Adipose tissue (tissue), 3 donors: ENCODE measurements around the gene LPIN3. TPM values are rescaled to one million over a fixed set of nuclear protein-coding genes. Genes with fewer than 3 reads are reported as not detected.

Experiments
- H3K27ac ChIP-seq: one replicate; pipeline ENCODE4 v1.5.1; 2013; ENCODE audit warnings: low read depth, low read length
- WGBS, 3 donors: extraction: QIAGEN DNeasy Blood & Tissue Kit; methylation state at CpG; one replicate each; pipeline ENCODE4 v1.1.7; 2013; 5-methylcytosine and 5-hydroxymethylcytosine counted together
- polyA plus RNA-seq, 3 donors: library from polyadenylated mRNA; stranded (reverse); fragments of 200-250 nt; gene quantifications; one replicate each; pipeline ENCODE4 v1.2.3, GENCODE V29; 2013
- donor health status: healthy with polysubstance abuse.
- donor health status: Bipolar disorder and iron deficiency.
- donor health status: healthy.

LPIN3 gene
- polyA plus RNA-seq, 3 donors: 15.7 to 51.2 (median 44.8) TPM

DNA sequence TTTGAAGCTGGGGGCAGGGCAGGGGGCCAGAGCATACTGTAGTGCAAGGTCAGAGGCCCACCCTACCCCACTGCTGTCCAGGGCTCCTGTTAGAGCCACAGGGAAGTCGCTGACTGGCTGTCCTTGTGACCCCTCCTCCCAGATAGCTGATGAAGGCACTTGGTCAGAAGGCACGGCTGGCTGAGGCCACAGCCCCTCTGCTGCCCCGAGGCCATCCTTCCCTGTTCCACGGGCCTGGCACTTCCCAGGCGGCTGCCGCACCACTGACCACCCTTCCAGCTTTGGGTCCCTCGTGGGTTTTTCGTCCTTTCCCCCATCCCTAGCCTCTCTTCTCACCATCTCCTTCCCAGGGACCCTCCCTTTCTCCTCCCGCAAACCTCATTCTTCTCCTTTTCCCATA is 35.2 kb downstream of the LPIN3 start:
- 82 to 87% (median 83%) methylated on average over 9 of the region's 9 CpGs for WGBS, 3 donors
- no peak overlapping the region for H3K27ac ChIP-seq

DNA sequence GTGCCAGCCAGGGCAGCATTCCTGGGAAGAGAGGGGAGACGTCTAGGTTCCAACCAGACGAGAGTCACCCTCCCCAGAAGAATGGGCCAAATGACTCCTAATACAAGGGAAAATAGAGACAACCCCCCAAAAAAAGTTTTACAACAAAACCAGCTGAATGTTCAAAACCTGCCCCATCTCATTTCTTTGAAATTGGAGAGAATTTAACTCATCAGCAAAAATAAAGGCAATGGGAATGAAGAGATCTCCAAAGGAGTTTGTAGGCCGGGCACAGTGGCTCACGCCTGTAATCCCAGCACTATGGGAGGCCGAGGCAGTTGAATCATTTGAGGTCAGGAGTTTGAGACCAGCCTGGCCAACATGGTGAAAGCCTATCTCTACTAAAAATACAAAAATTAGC is 35.7 kb downstream of the LPIN3 start:
- 90 to 91% (median 91%) methylated on average over 5 of the region's 5 CpGs for WGBS, 3 donors
- H3K27ac ChIP-seq: no peak overlapping the region

DNA sequence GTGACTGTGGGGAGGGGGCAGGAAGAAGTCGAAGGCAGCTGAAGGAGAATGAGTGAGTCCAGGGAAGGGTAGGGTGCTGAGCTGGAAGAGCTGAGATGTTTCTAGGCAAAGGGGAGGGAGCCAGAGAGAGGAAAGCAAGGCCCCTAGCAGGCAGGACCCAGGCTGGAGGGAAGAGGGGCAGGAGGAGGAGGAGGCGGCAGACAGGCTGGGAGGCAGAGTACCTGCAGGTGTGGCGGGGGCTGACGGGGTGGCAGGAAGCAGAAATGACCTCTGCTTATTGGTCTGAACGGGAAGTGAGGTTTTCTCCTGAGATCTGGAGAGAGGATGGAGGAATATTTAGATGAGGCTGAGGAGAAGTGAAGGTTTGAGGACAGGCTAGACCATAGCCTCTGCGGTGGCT is 36.7 kb downstream of the LPIN3 start:
- WGBS, 3 donors: 42 to 50% (median 49%) methylated on average over 5 to 6 of the region's 6 CpGs
- no peak overlapping the region for H3K27ac ChIP-seq

DNA sequence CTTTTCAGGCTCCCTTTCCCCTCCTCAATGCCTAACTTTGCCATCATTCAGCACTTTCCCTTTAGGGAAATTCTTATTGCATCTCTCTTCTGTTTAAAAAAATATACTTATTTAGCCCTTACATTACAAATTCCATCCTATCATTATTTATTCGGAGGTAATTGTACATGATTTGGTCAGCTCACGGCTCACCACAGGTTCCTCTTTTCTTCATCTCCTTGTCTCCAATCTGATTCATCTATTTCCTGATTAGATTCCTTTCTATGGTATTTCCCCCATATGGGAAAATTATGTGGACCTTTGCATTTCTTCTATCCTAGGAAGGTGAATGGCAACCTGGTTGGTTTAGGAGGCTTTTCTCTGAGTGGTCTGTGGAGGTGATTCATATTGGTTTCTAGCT is 38.9 kb downstream of the LPIN3 start:
- 46 to 81% (median 62%) methylated on average over 2 of the region's 2 CpGs for WGBS, 3 donors
- no peak overlapping the region for H3K27ac ChIP-seq

DNA sequence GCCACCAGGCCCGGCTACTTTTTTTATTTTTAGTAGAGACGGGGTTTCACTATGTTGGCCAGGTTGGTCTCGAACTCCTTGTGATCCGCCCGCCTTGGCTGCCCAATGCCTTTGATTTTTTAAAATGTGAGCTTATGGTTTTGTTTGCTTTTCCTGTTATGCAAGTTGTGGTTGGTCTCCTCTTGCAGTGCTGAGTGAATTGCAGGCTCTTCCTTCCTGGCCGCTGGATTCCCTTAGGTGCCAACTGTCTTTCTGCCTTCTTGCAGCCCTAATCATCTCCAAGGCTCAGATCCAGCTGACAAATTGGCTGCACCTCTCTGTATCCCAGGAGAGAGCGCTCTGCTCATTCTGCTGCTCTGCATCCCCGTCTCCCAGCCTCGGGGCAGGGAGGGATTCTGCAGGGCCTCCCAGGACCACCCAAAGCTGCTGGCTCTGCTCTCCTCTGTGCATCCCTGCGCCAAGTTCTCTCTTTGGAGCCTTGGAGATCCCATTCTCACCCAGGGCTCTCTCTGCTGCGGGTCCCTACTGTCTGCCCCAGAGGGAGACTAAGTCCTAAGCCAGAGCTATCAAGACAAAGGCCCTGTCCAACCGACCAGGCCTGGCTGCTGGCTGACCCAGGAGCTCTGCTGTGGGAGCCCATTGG is 40.1 kb downstream of the LPIN3 start:
- WGBS, 3 donors: 53 to 75% (median 60%) methylated on average over 12 of the region's 12 CpGs

DNA sequence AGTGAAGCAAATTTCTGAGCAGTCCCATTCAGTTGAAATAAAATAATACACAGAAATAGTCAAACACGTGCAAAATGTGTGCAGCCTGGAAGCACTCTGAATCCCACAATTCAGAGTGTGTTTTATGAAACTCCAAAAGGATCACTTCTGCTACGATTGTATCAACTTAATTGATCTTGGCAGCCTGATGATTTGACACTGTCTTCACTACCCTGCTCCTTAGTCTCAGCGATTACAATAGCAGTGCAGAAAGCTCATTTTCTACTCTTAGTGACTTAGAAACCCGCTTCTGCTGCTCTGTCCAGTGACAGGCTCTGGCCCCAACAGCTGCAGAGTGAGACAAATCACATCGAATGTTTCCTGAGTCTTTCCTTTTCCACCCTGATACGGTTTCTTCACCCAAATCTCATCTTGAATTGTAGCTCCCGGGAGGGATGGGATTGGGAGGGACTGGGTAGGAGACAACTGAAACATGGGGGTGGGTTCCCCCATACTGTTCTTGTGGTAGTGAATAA is 42.2 kb downstream of the LPIN3 start:
- 58 to 69% (median 64%) methylated on average over 7 of the region's 7 CpGs for WGBS, 3 donors
- no peak overlapping the region for H3K27ac ChIP-seq

More for the DNA sequence above, 40.1 kb downstream of the LPIN3 start:
- no peak overlapping the region for H3K27ac ChIP-seq

DNA sequence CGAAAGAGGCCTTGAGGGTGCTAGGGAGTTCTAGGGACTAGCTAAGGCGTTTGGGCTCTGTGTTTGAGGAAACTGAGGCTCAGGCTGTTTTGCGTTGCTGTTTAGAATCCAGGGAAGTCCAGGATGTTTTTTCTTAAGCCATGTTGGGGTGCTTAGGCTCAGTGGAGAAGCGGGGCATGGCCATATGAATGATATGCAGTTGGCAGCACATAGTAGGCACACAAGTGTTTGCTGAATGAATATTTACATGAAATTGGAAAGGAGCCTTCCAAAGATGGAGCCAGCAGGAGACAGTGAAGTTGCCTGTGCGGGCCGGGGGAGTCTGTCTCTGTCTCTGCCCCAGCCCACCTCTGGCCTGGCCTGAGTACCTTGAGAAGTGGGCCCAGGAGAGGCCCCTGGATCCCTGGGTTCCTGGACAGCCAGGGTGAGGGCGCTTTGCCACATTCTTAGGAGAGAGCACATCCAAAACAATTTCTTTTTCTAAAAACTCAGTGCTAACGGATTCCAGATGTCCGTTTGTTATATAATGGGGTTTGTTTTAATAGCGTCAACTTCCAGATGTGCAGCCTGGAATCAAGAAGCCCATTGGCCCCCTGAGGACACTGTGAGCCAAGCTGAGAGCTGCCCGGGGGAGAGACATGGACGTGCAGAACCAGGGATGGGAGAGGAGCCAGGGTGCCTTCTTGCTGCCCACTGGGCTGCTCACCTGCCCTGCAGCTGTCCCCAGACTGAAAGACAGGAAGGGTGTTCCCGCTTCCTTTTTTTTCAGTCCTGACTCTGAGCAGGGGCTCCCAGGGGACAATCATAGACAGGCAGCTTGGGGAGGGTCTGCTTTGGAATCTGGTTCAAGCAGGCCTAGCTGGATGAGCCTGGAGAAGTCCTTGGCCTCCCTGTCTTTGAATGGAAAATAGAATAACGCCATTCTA is 46.1 kb downstream of the LPIN3 start:
- no peak overlapping the region for H3K27ac ChIP-seq
- 53 to 81% (median 58%) methylated on average over 14 of the region's 14 CpGs for WGBS, 3 donors

DNA sequence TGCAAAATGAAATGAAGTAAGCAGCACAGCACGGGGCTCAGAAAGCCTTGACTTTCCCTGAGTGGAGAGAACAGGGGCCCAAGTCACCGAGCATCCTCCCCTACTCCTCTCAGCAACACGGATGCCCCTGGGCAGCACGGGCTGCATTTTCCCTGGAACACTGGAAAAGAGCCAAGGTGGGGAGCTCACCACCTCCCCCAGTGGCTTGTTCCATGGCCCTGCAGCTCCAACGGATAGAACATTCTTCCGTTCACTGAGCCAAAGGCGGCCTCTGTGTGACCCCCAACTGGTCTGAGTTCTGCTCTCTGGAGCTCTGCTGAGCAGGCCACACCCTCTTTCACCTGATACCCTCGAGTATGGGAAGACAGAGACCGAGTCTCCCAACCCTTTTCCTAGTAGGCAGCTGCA is 46.8 kb downstream of the LPIN3 start:
- 27 to 48% (median 38%) methylated on average over 9 of the region's 9 CpGs for WGBS, 3 donors
- no peak overlapping the region for H3K27ac ChIP-seq

DNA sequence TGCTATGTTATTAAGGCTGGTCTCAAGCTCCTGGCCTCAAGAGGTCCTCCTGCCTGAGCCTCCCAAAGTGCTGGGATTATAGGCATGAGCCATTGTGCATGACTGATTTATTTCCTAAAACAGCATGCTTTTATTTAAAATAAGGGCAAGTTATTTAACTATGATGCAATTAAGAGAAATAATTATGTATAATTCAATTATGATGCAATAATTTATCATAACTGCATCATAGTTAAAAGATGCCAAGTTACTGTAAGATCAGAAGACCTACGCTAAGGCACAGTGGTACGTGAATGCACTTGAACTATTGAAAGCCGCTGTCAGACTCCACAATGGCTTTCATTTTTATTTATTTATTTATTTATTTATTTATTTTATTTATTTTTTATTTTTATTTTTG is 50.3 kb downstream of the LPIN3 start:
- 97 to 100% (median 99%) methylated on average over 3 of the region's 3 CpGs for WGBS, 3 donors
- no peak overlapping the region for H3K27ac ChIP-seq

DNA sequence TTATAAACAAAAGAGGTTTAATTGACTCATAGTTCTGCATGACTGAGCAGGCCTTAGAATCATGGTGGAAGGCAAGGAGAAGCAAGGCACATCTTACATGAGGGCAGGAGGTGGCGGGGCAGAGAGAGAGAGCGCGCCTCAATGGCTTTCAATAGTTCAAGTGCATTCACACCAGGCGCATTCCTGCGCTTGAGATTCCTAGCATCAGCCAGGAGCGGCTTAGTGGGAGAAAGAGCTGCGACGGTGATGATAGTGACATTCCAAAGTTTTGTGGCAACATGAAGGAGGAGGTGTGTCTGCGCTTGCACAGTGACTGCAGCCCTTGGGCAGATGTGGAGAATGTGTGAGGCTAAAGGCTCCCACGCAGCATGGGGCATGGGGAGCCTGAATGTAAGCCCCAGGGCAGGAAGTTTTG is 51.0 kb downstream of the LPIN3 start:
- WGBS, 3 donors: 96% methylated on average over 10 of the region's 10 CpGs
- no peak overlapping the region for H3K27ac ChIP-seq

DNA sequence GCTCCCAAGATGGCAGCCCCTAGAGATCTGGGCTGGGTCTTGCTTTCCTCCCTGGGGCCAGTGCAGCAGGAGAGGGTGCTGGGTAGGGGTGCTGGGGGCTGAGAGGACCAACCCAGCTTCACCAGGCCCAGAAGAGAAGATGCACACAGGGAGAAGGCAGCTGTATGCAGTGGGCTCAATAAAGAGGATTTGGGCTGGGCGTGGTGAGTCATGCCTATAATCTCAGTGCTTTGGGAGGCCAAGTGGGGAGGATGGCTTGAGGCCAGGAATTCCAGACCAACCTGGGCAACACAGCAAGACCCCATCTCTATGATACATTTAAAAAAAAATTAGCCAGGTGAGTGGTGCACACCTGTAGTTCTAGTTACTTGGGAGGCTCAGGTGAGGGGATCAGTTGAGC is 51.7 kb downstream of the LPIN3 start:
- H3K27ac ChIP-seq: no peak overlapping the region
- 91 to 100% (median 100%) methylated on average over 1 of the region's 1 CpG for WGBS, 3 donors

DNA sequence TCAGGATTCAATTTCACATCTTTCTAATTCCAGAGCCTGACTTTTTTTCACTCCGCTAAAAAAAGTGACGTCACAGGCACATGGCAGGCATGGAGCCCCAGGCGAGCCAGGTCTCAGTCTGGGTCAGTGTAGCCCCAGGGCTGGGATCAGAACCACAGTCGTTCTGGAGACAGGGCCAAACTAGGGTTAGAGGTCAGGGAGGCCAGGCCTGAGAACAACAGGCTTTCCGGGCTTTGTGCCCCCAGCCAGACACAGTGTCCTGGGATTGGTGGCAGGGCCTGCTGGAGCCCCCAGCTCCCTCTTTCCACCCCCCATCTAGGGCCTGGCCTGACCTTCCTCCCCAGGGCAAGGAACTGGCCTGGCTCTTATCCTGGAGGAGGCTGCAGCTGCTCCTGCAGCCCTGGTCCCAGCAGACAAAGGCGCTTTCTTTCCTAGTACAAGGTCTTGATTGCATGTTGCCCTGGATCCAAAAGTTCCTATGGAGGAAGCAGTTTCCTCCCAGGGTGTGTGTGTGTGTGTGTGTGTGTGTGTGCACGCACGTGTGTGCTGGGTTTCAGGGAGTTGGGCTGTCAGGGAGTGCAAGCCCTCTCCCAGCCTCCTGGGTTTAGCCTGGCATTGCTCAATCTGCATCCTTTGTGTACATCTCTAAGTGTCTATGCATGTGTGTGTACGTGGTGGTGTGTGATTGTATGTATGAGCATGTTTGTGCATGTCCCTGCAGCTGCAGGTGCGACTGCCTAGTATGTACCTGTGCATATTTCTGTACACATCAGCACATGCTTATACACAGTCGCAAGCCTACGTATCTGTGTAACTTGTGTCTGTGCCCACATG is 52.5 kb downstream of the LPIN3 start:
- WGBS, 3 donors: 49 to 76% (median 68%) methylated on average over 12 of the region's 12 CpGs
- no peak overlapping the region for H3K27ac ChIP-seq

DNA sequence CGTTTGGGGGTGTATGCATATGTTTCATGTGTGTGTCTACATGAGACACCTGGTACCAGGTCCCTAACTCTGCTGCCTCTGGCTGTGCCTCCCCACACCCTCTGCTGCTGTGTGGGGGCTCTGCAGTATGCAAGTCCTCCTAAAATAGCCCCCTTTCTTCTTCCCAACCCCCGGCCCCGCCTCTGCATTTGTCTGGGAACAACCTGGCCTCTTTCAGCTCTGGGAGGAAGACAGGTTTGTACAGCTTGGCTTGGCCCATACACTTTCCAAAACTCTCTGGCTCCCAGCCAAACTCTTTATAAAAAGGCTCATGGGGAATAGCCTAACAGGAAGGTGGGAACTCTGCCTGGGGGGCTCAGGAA is 53.1 kb downstream of the LPIN3 start:
- H3K27ac ChIP-seq: no peak overlapping the region
- WGBS, 3 donors: 74 to 78% (median 78%) methylated on average over 3 of the region's 3 CpGs

DNA sequence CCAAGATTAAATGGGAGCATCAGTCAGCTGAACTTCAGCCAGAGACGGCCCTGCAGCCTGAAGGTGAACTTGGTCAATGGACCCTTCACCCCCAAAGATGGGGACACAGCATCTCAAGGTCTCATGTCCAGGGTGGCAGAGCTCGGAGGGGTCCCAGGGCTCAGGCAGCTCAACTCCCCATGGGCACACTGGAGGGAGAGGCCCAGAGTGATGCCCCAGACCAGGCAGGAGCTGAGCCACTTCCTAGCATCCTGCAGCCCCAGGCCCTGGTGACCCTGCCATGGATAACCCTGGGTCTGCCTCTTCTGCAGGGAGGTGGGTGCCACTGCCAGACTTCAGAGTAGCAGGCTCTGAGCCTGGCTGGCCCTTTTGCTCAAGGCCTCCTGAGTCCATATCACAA is 53.5 kb downstream of the LPIN3 start:
- no peak overlapping the region for H3K27ac ChIP-seq
- WGBS, 3 donors: 88 to 98% (median 91%) methylated on average over 2 of the region's 2 CpGs

DNA sequence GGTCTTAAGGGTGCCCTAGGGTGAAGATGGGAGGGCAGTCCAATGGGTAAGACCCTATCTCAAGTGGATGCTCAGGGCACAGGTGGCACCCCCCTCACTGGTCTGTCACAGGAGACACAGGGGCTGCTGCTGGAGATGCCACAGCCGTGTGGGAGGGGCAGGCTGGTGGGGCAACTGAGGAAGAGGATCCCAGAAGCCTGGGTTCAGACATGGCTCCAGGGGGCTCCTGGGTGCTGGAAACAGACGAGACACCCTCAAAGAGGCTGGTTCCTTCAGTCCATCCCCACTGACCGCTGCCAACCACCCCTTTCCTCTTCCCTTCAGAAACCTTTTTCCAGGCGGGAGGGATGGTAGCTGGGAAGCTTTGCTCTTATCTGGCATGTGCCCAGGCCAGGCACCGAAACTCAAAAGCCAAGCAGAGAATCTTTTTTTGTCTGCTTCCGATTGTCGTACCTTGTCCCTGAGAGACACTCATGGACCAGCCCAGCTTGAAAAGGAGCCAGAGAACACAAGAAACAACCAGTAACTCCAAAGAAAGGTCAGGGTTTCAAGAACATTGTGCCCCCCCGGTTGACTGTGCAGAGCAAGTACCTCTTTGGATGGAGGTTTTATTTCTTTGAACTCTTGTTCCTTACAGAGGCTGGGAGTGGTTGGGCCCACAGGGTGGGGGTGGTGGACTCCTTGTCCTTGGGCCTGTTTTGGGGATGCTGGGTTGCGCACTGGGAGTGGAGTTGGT is 54.5 kb downstream of the LPIN3 start:
- WGBS, 3 donors: 74 to 88% (median 80%) methylated on average over 8 to 9 of the region's 9 CpGs
- no peak overlapping the region for H3K27ac ChIP-seq

DNA sequence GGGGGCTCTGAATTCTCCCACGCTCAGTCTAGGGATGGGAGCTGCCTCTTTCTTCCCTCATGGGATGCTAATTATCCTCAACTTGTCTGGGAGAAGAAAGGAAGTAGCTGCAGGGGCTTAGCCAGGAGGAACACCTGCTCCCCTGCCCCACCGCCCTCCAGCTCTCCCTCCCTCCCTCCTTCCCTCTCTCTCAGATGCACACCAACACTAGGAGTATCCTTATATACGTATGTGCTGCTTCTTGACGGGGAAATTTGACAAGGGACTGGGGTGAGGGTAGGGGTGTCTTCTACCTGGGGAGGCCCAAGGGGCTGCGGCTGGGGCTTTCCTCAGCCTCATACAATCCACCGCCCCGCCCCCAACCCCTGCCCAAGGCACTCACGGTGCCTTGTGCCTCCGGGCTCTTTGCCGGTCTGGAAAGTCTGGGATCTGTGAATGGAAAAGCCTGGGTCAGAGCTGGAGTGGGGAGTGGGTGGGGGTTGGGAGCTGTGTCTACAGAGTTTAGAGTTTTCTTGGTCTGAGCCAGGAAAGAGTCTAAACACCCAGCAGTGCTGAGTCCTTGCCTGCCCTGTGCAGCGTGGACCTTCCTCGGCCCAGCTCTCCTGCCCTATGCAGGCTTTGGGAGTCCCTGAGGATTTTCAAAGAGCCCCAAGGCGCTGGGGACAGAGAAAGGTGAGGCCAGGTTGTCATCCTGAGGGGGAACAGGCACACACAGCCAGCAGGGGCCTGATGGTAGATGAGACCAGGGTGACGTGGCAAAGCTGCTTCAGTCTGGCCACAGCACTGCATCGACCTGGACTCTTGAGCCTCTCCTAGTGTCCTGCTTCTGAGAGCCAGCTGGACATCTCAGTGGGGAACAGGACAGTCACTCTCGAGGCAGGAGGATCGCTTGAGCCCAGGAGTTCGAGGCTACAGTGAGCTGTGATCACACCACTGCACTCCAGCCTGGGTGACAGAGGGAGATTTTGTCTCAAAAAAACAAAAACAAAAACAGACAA is 55.3 kb downstream of the LPIN3 start:
- 61 to 74% (median 73%) methylated on average over 17 to 18 of the region's 18 CpGs for WGBS, 3 donors
- no peak overlapping the region for H3K27ac ChIP-seq

DNA sequence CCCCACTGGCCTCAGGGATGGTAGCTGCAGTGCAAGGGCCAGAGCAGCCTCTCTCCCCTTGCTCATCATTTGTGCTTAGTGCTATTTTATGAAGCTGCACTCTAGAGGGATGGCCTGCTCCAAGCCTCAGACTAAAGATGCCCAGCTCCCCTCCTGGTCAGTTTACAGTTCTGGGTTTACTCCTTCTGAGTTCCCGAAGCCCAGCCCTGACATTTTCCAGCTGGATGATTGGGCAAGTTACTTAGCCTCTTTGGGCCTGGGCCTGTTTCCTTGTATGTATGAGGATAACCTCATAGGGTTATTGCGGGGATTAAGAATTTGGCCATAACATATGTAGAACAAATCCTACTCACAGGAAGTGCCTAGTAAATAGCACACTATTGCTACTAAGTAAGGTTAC is 57.8 kb downstream of the LPIN3 start:
- 51 to 90% (median 71%) methylated on average over 2 of the region's 2 CpGs for WGBS, 3 donors
- no peak overlapping the region for H3K27ac ChIP-seq
